Measurements from ENCODE around the gene CHRM3. TPM values are rescaled to one million over a fixed set of nuclear protein-coding genes. Genes with fewer than 3 reads are reported as not detected.

Gene CHRM3
- total RNA-seq, 1 experiment from 2014 or later, result 4.2 TPM

DNA sequence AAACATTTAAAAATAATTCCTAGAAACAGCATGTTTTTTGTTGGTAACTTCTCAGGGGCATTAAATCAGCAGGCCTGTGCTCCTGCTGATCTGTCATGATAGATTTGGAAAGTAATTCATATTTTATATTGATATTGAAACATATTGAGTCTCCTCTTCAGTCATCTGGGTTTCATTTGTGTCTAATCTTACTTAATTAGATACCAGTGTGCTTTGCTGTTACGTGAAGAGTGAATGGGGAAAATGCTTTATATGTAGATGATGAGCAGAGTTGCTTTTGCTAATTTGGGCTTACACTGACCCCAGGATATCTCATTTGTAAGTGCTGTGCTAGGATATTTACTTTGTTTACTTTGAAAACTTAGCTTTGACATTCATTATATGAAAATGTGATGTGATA, 45.9 kb downstream of the CHRM3 start:
- H4K91ac ChIP-seq (ENCODE audit: insufficient read length, low read depth, low read length), result no peak overlapping the region
- H3K79me1 ChIP-seq (ENCODE audit: insufficient read depth, low read depth, low read length, poor library complexity, severe bottlenecking), result no peaks in the 10 kb centered on the region
- 0 out of 2 replicates have a peak, but pooled peaks cover 2% of the 10 kb centered on the region for H3K4me1 ChIP-seq (ENCODE audit: insufficient read depth, low read length)
- no peak overlapping the region for H2BK15ac ChIP-seq (ENCODE audit: low read depth, low read length)
- no peaks in the 10 kb centered on the region for H3K79me2 ChIP-seq (ENCODE audit: insufficient read depth, low read length)
- H3K23me2 ChIP-seq (ENCODE audit: insufficient read length, low read depth, low read length, poor library complexity, severe bottlenecking), result no peaks in the 10 kb centered on the region
- no peaks in the 10 kb centered on the region for H3K36me3 Mint-ChIP-seq (ENCODE audit: insufficient read depth in 1 of 3, low read depth in 3 of 3)
- no peak overlapping the region for H3K23ac ChIP-seq (ENCODE audit: insufficient read length, low read depth, low read length)
- no peak overlapping the region for H3K9ac ChIP-seq (ENCODE audit: extremely low read depth, insufficient read length, low read length)
- H2AFZ ChIP-seq (ENCODE audit: low read length), result no peak overlapping the region
- H3K9me3 Mint-ChIP-seq, result no peaks in the 10 kb centered on the region; a peak in 1 of 5 replicates
- H2BK5ac ChIP-seq (ENCODE audit: insufficient read length, low read length), result no peak overlapping the region
- no peak overlapping the region for H3K14ac ChIP-seq (ENCODE audit: insufficient read depth, low read length)
- H3K27ac ChIP-seq (ENCODE audit: insufficient read length, low read depth, low read length), result no peak overlapping the region
- H3K4ac ChIP-seq (ENCODE audit: low read depth, low read length), result no peak overlapping the region
- H3K27ac Mint-ChIP-seq, result no peak overlapping the region
- no peak overlapping the region for H3T11ph ChIP-seq (ENCODE audit: low read length)
- H3K4me3 Mint-ChIP-seq, result no peak overlapping the region
- H3K27me3 Mint-ChIP-seq (ENCODE audit: low read depth), result no peaks in the 10 kb centered on the region
- TF ChIP-seq, protein P1, sequence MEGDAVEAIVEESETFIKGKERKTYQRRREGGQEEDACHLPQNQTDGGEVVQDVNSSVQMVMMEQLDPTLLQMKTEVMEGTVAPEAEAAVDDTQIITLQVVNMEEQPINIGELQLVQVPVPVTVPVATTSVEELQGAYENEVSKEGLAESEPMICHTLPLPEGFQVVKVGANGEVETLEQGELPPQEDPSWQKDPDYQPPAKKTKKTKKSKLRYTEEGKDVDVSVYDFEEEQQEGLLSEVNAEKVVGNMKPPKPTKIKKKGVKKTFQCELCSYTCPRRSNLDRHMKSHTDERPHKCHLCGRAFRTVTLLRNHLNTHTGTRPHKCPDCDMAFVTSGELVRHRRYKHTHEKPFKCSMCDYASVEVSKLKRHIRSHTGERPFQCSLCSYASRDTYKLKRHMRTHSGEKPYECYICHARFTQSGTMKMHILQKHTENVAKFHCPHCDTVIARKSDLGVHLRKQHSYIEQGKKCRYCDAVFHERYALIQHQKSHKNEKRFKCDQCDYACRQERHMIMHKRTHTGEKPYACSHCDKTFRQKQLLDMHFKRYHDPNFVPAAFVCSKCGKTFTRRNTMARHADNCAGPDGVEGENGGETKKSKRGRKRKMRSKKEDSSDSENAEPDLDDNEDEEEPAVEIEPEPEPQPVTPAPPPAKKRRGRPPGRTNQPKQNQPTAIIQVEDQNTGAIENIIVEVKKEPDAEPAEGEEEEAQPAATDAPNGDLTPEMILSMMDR (conservative IDR thresholded peaks at IDR 0.05), result no peak
- DNase-seq, result no peak
- H2BK20ac ChIP-seq (ENCODE audit: low read depth, low read length, poor library complexity, severe bottlenecking), result no peak overlapping the region
- H3K27me3 ChIP-seq (ENCODE audit: insufficient read depth, low read length), result no peaks in the 10 kb centered on the region; the same call in 1 of the 2 replicates
- H2AK5ac ChIP-seq (ENCODE audit: insufficient read length, low read length), result no peak overlapping the region
- H4K8ac ChIP-seq (replicated peaks; ENCODE audit: insufficient read length, low read depth, low read length), result no peak overlapping the region
- no peak overlapping the region for H2BK120ac ChIP-seq (ENCODE audit: low read depth, low read length, poor library complexity, severe bottlenecking)
- WGBS (ENCODE audit: extremely low coverage, insufficient read length, low lambda C conversion rate), result no CpG with 5 or more reads among the region's 1 CpG
- H3K56ac ChIP-seq (ENCODE audit: insufficient read length, low read depth, low read length), result no peak overlapping the region
- H3K18ac ChIP-seq (ENCODE audit: insufficient read length, low read depth, low read length), result no peak overlapping the region
- no peak overlapping the region for H4K5ac ChIP-seq (ENCODE audit: insufficient read length, low read depth, low read length)
- H3K4me1 Mint-ChIP-seq, result no peaks in the 10 kb centered on the region
- H4K20me1 ChIP-seq (ENCODE audit: control insufficient read depth, insufficient read depth, insufficient read length), result no peaks in the 10 kb centered on the region
- no peaks in the 10 kb centered on the region for H3K9me3 ChIP-seq (ENCODE audit: control insufficient read depth, low read depth, low read length)
- H2BK12ac ChIP-seq (ENCODE audit: insufficient read length, low read depth, low read length), result no peak overlapping the region
- H3K4me2 ChIP-seq (ENCODE audit: insufficient read depth, insufficient read length, low read length), result no peak overlapping the region

Measured in H9 (cell line).